Measurements from ENCODE around the gene SYNE2. TPM values are rescaled to one million over a fixed set of nuclear protein-coding genes. Genes with fewer than 3 reads are reported as not detected.
A peak's percentile ranks its signal among the peaks of the same experiment; 100 is the strongest.

The SYNE2 gene
- total RNA-seq, 1 experiment from 2014 or later = 16.0 TPM

DNA sequence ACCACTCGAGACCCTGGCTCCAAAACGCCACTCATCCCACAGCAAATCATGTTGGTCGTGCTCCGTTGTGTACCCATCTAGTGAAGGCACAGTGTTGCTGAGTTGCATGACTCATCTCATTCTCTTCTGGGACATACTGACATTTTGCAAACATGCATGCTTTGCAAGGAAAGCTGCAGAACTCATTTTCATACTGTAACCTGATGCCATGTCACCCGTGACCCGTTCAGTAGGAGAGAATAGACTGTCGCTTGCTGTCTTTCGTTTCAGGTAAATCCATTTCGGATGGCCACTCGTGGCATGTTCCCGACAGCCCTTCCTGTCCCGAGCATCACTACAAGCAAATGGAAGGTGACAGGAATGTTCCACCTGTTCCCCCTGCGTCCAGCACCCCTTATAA is 363.2 kb downstream of the SYNE2 start:
- Histone ChIP-seq H3K4me2 (ENCODE audit: low read length) (no peak overlapping the region), H4K20me1 (ENCODE audit: low read length) (no peaks in the 10 kb centered on the region), H3K9me3 (ENCODE audit: low read length) (no peaks in the 10 kb centered on the region), H3K79me2 (ENCODE audit: low read length) (no peaks in the 10 kb centered on the region), H3F3A (ENCODE audit: low read length, unreplicated experiment) (no peaks in the 10 kb centered on the region), H3K4me1 (ENCODE audit: insufficient read depth, low read length) (no peaks in the 10 kb centered on the region), H3K9me2 (replicated peaks; ENCODE audit: low read length) (no peaks in the 10 kb centered on the region), H2AFZ (ENCODE audit: low read length) (no peak overlapping the region), H3K4me3 (ENCODE audit: low read length) (no peak overlapping the region), H3K9ac (ENCODE audit: low read length) (no peak overlapping the region), H3K36me3 (ENCODE audit: low read depth, low read length) (no peaks in the 10 kb centered on the region), H3K27ac (ENCODE audit: low read length) (no peak overlapping the region), H3K27me3 (ENCODE audit: low read length) (no peaks in the 10 kb centered on the region)
- ATAC-seq = peak; percentile 31
- ChIA-PET POLR2A (ENCODE audit: unreplicated experiment) (no interaction called here), CTCF (no interaction called here)
- no peak for DNase-seq
- no TSS peak for BruUV-seq (replicated peaks)
- intact Hi-C loops (cut with micrococcal nuclease) = no loop called here
- no peak for TF ChIP-seq EZH2phosphoT487 (IDR thresholded peaks at IDR 0.05; ENCODE audit: borderline replicate concordance, low read length)
- TF ChIP-seq EZH2 (IDR thresholded peaks at IDR 0.05; ENCODE audit: low read length, unreplicated experiment) = no peak
- no peak for TF ChIP-seq CTCF (conservative IDR thresholded peaks at IDR 0.05; ENCODE audit: low read depth, low read length)

- Histone ChIP-seq H3K9ac (ENCODE audit: low read length) (no peak overlapping the region), H3K27me3 (ENCODE audit: low read length) (no peaks in the 10 kb centered on the region), H3K36me3 (ENCODE audit: low read depth, low read length) (no peaks in the 10 kb centered on the region), H3F3A (ENCODE audit: low read length, unreplicated experiment) (no peaks in the 10 kb centered on the region), H3K4me2 (ENCODE audit: low read length) (no peak overlapping the region), H3K9me3 (ENCODE audit: low read length) (no peaks in the 10 kb centered on the region), H4K20me1 (ENCODE audit: low read length) (no peaks in the 10 kb centered on the region), H3K9me2 (replicated peaks; ENCODE audit: low read length) (no peaks in the 10 kb centered on the region), H3K27ac (ENCODE audit: low read length) (no peak overlapping the region), H3K4me1 (ENCODE audit: insufficient read depth, low read length) (no peaks in the 10 kb centered on the region), H2AFZ (ENCODE audit: low read length) (no peak overlapping the region), H3K4me3 (ENCODE audit: low read length) (no peak overlapping the region), H3K79me2 (ENCODE audit: low read length) (no peaks in the 10 kb centered on the region)
- ChIA-PET POLR2A (ENCODE audit: unreplicated experiment) (no interaction called here), CTCF (no interaction called here)
- no peak for DNase-seq
- no TSS peak for BruUV-seq (replicated peaks)
- intact Hi-C loops (cut with micrococcal nuclease) = no loop called here
- ATAC-seq = no peak
- TF ChIP-seq EZH2 (IDR thresholded peaks at IDR 0.05; ENCODE audit: low read length, unreplicated experiment) = no peak
These were observed 364.5 kb downstream of the SYNE2 start for GRCh38 chr14:64217308-64217707.

DNA sequence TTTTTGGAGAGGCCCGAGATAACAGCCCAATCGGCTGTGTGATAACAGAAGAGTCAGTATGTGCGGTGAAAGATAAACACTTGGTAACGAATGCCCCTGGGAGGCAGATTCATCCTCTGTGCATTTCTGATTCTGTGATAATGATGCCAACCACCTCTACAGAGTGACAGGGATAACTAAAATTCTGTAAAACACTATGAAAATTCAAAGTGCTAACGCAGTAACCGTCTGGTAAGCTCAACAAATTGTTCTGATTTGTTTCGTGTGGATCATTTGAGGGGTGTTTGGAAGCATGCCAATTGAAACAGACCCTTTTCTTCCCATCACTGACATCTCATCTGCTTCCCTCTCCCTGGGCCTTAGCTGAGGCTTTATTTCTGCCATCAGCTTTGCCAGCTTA is 365.0 kb downstream of the SYNE2 start:
- no peak overlapping the region for H3K9ac ChIP-seq (ENCODE audit: low read length)
- no peak overlapping the region for H3K27ac ChIP-seq (ENCODE audit: low read length)
- no peaks in the 10 kb centered on the region for H3K36me3 ChIP-seq (ENCODE audit: low read depth, low read length)
- BruUV-seq (replicated peaks) = no TSS peak
- DNase-seq (no peak), ATAC-seq (no peak)
- H3K4me2 ChIP-seq (ENCODE audit: low read length) = no peak overlapping the region
- TF ChIP-seq EZH2 (IDR thresholded peaks at IDR 0.05; ENCODE audit: low read length, unreplicated experiment) (no peak), CTCF (conservative IDR thresholded peaks at IDR 0.05; ENCODE audit: low read depth, low read length) (no peak), EZH2phosphoT487 (IDR thresholded peaks at IDR 0.05; ENCODE audit: borderline replicate concordance, low read length) (no peak)
- POLR2A ChIA-PET (ENCODE audit: unreplicated experiment) = no interaction called here
- intact Hi-C loops (cut with micrococcal nuclease) = no loop called here
- no peaks in the 10 kb centered on the region for H3F3A ChIP-seq (ENCODE audit: low read length, unreplicated experiment)
- H2AFZ ChIP-seq (ENCODE audit: low read length) = no peak overlapping the region
- no peaks in the 10 kb centered on the region for H3K79me2 ChIP-seq (ENCODE audit: low read length)
- no peaks in the 10 kb centered on the region for H3K27me3 ChIP-seq (ENCODE audit: low read length)
- no peaks in the 10 kb centered on the region for H3K9me2 ChIP-seq (replicated peaks; ENCODE audit: low read length)
- H3K4me1 ChIP-seq (ENCODE audit: insufficient read depth, low read length) = no peaks in the 10 kb centered on the region
- CTCF ChIA-PET = no interaction called here
- no peaks in the 10 kb centered on the region for H3K9me3 ChIP-seq (ENCODE audit: low read length)
- H3K4me3 ChIP-seq (ENCODE audit: low read length) = no peak overlapping the region
- H4K20me1 ChIP-seq (ENCODE audit: low read length) = no peaks in the 10 kb centered on the region

All from PC-3 (cell line).